H1 (cell line): ENCODE results near the gene GPRIN1. TPM values are rescaled to one million over a fixed set of nuclear protein-coding genes. Genes with fewer than 3 reads are reported as not detected.

Experiments used
- CBX8 ChIP-seq: fragments of 300-800, 300-1000 bp; sonication (generic); IDR thresholded peaks from 2 replicates; pipeline ENCODE4 v1.7.1; 2016; ENCODE audit warnings: low read depth, low read length, borderline replicate concordance
- GABPA ChIP-seq: IDR thresholded peaks from 2 replicates; pipeline ENCODE4 v1.6.1; 2011; ENCODE audit warnings: mild to moderate bottlenecking, low read length, moderate library complexity, borderline replicate concordance; ENCODE audit not compliant: insufficient read depth
- POU5F1 ChIP-seq: IDR thresholded peaks from 2 replicates; pipeline ENCODE4 v1.6.1; 2011; ENCODE audit warnings: low read depth, mild to moderate bottlenecking, low read length, moderate library complexity
- RBBP5 ChIP-seq: IDR thresholded peaks from 2 replicates; pipeline ENCODE4 v1.7.1; 2012; ENCODE audit warnings: low read depth, mild to moderate bottlenecking, inconsistent platforms, low read length, moderate library complexity, borderline replicate concordance
- SRF ChIP-seq: IDR thresholded peaks from 2 replicates; pipeline ENCODE4 v1.6.1; 2011; ENCODE audit warnings: mild to moderate bottlenecking, low read depth, low read length, moderate library complexity
- polyA plus RNA-seq, 7 experiments: library from polyadenylated mRNA; depleted of rRNA in 3 of 7; stranded (reverse) in 5 of 7; unstranded in 2 of 7; fragments of >200 nt in 5 of 7; fragments of 200-250 nt in 2 of 7; gene quantifications; 1 replicate in 5 of 7; 2 replicates in 1 of 7; 4 replicates in 1 of 7; pipeline versions ENCODE4 v1.2.1 to v1.2.3, GENCODE V29; 2011 to 2013; ENCODE audit warnings: missing spikeins in 2 of 7, mixed read lengths in 2 of 7
- total RNA-seq: library from RNA; stranded (reverse); fragmentation: NEBNext Ultra II Directional; extraction: Animal tissue kit (Norgen Biotek cat#: 25700); gene quantifications from 2 replicates; pipeline ENCODE4 v1.2.1, GENCODE V29; 2021
- TF ChIP-seq, protein P1 (sequence below): fragments of 300-600 bp; sonication (generic); IDR thresholded peaks from 2 replicates; pipeline ENCODE4 v1.7.1; 2012; ENCODE audit warnings: low read length, moderate library complexity, mild to moderate bottlenecking, inconsistent platforms; ENCODE audit not compliant: insufficient replicate concordance
- TF ChIP-seq, protein P2 (sequence below): IDR thresholded peaks from 2 replicates; pipeline ENCODE4 v1.6.1; 2012; ENCODE audit warnings: inconsistent platforms
- TF ChIP-seq, protein P3 (sequence below): IDR thresholded peaks from 2 replicates; pipeline ENCODE4 v1.6.1; 2011; ENCODE audit warnings: low read length, improper control_type of control experiment

GPRIN1 gene
- total and polyA plus RNA-seq, 2 of the 8 experiments (the other 6 are each of a cell fraction or from before 2014, with no cell fraction given): 3.3 to 12.0 TPM

DNA sequence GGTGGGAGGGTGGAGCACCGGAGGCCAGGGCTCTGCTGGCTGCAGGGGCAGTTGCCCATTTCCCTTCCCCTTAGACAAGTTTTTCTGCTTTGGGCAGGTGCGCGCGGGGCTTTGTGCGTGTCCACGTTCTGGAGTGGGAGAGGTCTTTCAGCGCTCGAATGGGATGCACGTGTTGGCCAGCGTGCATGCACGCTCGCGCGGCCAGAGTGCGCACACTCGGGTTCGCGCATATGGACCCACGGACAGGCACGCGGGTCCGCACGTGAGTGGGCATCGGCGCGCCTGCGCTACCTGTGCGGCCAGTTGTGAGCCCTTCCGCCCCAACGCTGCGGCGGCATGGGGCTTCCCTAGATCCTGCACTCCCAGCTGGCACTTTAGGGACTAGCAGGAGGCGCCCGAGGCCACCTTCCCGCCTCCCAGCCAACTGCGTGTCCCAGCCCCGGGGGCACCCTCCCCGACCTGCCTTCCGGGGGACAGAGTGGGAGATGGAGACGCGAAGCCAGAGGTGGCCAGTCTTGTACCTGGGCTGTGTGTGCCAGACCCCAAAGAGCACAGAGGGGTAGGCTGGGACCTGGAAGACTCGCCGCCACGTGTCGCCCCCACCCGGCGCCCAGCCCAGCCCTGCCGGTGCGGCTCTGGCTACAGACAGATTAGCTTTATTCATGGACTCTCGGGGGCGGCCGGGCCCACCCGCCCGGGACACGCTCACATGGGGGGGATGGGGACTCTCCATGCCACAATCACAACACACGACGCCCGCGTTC lies 9.8 kb upstream of the GPRIN1 start (continued):
- TF ChIP-seq, protein P1, sequence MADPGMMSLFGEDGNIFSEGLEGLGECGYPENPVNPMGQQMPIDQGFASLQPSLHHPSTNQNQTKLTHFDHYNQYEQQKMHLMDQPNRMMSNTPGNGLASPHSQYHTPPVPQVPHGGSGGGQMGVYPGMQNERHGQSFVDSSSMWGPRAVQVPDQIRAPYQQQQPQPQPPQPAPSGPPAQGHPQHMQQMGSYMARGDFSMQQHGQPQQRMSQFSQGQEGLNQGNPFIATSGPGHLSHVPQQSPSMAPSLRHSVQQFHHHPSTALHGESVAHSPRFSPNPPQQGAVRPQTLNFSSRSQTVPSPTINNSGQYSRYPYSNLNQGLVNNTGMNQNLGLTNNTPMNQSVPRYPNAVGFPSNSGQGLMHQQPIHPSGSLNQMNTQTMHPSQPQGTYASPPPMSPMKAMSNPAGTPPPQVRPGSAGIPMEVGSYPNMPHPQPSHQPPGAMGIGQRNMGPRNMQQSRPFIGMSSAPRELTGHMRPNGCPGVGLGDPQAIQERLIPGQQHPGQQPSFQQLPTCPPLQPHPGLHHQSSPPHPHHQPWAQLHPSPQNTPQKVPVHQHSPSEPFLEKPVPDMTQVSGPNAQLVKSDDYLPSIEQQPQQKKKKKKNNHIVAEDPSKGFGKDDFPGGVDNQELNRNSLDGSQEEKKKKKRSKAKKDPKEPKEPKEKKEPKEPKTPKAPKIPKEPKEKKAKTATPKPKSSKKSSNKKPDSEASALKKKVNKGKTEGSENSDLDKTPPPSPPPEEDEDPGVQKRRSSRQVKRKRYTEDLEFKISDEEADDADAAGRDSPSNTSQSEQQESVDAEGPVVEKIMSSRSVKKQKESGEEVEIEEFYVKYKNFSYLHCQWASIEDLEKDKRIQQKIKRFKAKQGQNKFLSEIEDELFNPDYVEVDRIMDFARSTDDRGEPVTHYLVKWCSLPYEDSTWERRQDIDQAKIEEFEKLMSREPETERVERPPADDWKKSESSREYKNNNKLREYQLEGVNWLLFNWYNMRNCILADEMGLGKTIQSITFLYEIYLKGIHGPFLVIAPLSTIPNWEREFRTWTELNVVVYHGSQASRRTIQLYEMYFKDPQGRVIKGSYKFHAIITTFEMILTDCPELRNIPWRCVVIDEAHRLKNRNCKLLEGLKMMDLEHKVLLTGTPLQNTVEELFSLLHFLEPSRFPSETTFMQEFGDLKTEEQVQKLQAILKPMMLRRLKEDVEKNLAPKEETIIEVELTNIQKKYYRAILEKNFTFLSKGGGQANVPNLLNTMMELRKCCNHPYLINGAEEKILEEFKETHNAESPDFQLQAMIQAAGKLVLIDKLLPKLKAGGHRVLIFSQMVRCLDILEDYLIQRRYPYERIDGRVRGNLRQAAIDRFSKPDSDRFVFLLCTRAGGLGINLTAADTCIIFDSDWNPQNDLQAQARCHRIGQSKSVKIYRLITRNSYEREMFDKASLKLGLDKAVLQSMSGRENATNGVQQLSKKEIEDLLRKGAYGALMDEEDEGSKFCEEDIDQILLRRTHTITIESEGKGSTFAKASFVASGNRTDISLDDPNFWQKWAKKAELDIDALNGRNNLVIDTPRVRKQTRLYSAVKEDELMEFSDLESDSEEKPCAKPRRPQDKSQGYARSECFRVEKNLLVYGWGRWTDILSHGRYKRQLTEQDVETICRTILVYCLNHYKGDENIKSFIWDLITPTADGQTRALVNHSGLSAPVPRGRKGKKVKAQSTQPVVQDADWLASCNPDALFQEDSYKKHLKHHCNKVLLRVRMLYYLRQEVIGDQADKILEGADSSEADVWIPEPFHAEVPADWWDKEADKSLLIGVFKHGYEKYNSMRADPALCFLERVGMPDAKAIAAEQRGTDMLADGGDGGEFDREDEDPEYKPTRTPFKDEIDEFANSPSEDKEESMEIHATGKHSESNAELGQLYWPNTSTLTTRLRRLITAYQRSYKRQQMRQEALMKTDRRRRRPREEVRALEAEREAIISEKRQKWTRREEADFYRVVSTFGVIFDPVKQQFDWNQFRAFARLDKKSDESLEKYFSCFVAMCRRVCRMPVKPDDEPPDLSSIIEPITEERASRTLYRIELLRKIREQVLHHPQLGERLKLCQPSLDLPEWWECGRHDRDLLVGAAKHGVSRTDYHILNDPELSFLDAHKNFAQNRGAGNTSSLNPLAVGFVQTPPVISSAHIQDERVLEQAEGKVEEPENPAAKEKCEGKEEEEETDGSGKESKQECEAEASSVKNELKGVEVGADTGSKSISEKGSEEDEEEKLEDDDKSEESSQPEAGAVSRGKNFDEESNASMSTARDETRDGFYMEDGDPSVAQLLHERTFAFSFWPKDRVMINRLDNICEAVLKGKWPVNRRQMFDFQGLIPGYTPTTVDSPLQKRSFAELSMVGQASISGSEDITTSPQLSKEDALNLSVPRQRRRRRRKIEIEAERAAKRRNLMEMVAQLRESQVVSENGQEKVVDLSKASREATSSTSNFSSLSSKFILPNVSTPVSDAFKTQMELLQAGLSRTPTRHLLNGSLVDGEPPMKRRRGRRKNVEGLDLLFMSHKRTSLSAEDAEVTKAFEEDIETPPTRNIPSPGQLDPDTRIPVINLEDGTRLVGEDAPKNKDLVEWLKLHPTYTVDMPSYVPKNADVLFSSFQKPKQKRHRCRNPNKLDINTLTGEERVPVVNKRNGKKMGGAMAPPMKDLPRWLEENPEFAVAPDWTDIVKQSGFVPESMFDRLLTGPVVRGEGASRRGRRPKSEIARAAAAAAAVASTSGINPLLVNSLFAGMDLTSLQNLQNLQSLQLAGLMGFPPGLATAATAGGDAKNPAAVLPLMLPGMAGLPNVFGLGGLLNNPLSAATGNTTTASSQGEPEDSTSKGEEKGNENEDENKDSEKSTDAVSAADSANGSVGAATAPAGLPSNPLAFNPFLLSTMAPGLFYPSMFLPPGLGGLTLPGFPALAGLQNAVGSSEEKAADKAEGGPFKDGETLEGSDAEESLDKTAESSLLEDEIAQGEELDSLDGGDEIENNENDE: no peak
- no peak for TF ChIP-seq RBBP5
- TF ChIP-seq, protein P2, sequence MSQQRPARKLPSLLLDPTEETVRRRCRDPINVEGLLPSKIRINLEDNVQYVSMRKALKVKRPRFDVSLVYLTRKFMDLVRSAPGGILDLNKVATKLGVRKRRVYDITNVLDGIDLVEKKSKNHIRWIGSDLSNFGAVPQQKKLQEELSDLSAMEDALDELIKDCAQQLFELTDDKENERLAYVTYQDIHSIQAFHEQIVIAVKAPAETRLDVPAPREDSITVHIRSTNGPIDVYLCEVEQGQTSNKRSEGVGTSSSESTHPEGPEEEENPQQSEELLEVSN: peak; percentile 97
- TF ChIP-seq, protein P3, sequence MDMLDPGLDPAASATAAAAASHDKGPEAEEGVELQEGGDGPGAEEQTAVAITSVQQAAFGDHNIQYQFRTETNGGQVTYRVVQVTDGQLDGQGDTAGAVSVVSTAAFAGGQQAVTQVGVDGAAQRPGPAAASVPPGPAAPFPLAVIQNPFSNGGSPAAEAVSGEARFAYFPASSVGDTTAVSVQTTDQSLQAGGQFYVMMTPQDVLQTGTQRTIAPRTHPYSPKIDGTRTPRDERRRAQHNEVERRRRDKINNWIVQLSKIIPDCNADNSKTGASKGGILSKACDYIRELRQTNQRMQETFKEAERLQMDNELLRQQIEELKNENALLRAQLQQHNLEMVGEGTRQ: no peak
- no peak for TF ChIP-seq SRF
- no peak for TF ChIP-seq GABPA
- no peak for TF ChIP-seq CBX8
- no peak for TF ChIP-seq POU5F1
